Breast epithelium (tissue), 4 donors: Measurements from ENCODE around the gene ABHD16B. TPM values are rescaled to one million over a fixed set of nuclear protein-coding genes. Genes with fewer than 3 reads are reported as not detected.

Experiments used
- DNase-seq, 2 donors: peaks; one replicate each; pipeline ENCODE4 v3.0.0-alpha.2; 2019; ENCODE audit warnings: low spot score in 2 of 2
- H3K27ac ChIP-seq, 2 donors: fragments of 200-600 bp; sonication (generic) in 1 of 2; one replicate each; pipeline ENCODE4 v1.5.1; 2016 to 2019; ENCODE audit warnings: mild to moderate bottlenecking in 1 of 2
- H3K27me3 ChIP-seq, 2 donors: fragments of 200-600 bp; sonication (generic) in 1 of 2; one replicate each; pipeline versions ENCODE4 v1.5.1 to v1.6.0; 2017 to 2019; ENCODE audit warnings: control low read depth in 1 of 2, mild to moderate bottlenecking in 1 of 2
- H3K36me3 ChIP-seq: fragments of 200-600 bp; one replicate; pipeline ENCODE4 v1.5.1; 2019
- H3K4me1 ChIP-seq, 2 donors: fragments of 200-600 bp; sonication (generic); one replicate each; pipeline ENCODE4 v1.5.1; 2016 to 2019; ENCODE audit warnings: control low read depth in 1 of 2
- H3K4me3 ChIP-seq, 3 donors: fragments of 200-600 bp; sonication (generic); 1 replicate in 2 of 3; 2 replicates in 1 of 3; pipeline ENCODE4 v1.5.1; 2016 to 2019; ENCODE audit warnings: mild to moderate bottlenecking in 3 of 3, moderate library complexity in 2 of 3
- H3K9me3 ChIP-seq, 2 donors: fragments of 200-600 bp; sonication (generic) in 1 of 2; one replicate each; pipeline ENCODE4 v1.5.1; 2016 to 2019; ENCODE audit warnings: control low read depth in 1 of 2
- CTCF ChIP-seq, 3 donors: fragments of 450-650 bp; IDR thresholded peaks; one replicate each; pipeline ENCODE4 v1.5.1; 2016 to 2017; ENCODE audit warnings: antibody characterized with exemption in 3 of 3, mild to moderate bottlenecking in 3 of 3, moderate library complexity in 3 of 3
- POLR2A ChIP-seq: fragments of 450-650 bp; IDR thresholded peaks from one replicate; pipeline ENCODE4 v1.6.1; 2016; ENCODE audit warnings: antibody characterized with exemption, mild to moderate bottlenecking, moderate library complexity
- POLR2AphosphoS5 ChIP-seq, 3 donors: sonication (generic); formaldehyde crosslinking; IDR thresholded peaks; one replicate each; pipeline ENCODE4 v1.6.1; 2017; ENCODE audit warnings: antibody characterized with exemption in 3 of 3
- intact Hi-C: fragments of 100-400 bp; cut with DNase I; formaldehyde crosslinking; loops from one replicate; pipeline ENCODE4 v1.15.1; 2023; ENCODE audit warnings: low total_unique reads
- total RNA-seq, 3 donors: library from RNA; depleted of rRNA; stranded (reverse); fragments of >200 nt; gene quantifications; one replicate each; pipeline ENCODE4 v1.1.0, GENCODE V29; 2016

Gene ABHD16B
- total RNA-seq, 3 donors from 2014 or later = not detected

GRCh38 chr20:63858393-63859165 lies 2.7 kb upstream of the ABHD16B start:
- no peak for TF ChIP-seq POLR2AphosphoS5 (IDR thresholded peaks at IDR 0.05)
- TF ChIP-seq CTCF (IDR thresholded peaks at IDR 0.05) = no peak
- no peak for TF ChIP-seq POLR2A
- Histone ChIP-seq H3K4me3 (peak overlapping the region in 1 of 3 donors; percentile 15), H3K36me3 (no peaks in the 10 kb centered on the region), H3K27ac (peak overlapping the region; percentile 40 to 79), H3K9me3 (no peaks in the 10 kb centered on the region), H3K27me3 (no peaks in the 10 kb centered on the region), H3K4me1 (peaks cover 23 to 35% of the 10 kb centered on the region in 2 donors)
- intact Hi-C loops = no loop called here
- no peak for DNase-seq

- no peaks in the 10 kb centered on the region for H3K36me3 ChIP-seq
- DNase-seq = no peak
- H3K27ac ChIP-seq = peak overlapping the region; percentile 40 to 79
- no peak overlapping the region for H3K4me3 ChIP-seq
- H3K27me3 ChIP-seq = no peaks in the 10 kb centered on the region
- peaks cover 18 to 35% of the 10 kb centered on the region in 2 donors for H3K4me1 ChIP-seq
- TF ChIP-seq POLR2AphosphoS5 (IDR thresholded peaks at IDR 0.05) (no peak), CTCF (IDR thresholded peaks at IDR 0.05) (no peak), POLR2A (no peak)
- intact Hi-C loops = no loop called here
- H3K9me3 ChIP-seq = no peaks in the 10 kb centered on the region
Observed at GRCh38 chr20:63859166-63859699, 2.1 kb upstream of the ABHD16B start.

GRCh38 chr20:63860325-63861051 lies 810 bp upstream of the ABHD16B start:
- TF ChIP-seq POLR2A (no peak), POLR2AphosphoS5 (IDR thresholded peaks at IDR 0.05) (no peak), CTCF (IDR thresholded peaks at IDR 0.05) (no peak)
- no peaks in the 10 kb centered on the region for H3K27me3 ChIP-seq
- intact Hi-C loops = no loop called here
- DNase-seq = no peak
- no peak overlapping the region for H3K4me3 ChIP-seq
- H3K27ac ChIP-seq = peak overlapping the region; percentile 15 to 79
- H3K9me3 ChIP-seq = no peaks in the 10 kb centered on the region
- no peaks in the 10 kb centered on the region for H3K36me3 ChIP-seq
- H3K4me1 ChIP-seq = peaks cover 8 to 26% of the 10 kb centered on the region in 2 donors

GRCh38 chr20:63861981-63862901 lies 943 bp downstream of the ABHD16B start:
- Histone ChIP-seq H3K4me3 (no peak overlapping the region), H3K36me3 (no peaks in the 10 kb centered on the region), H3K27me3 (no peaks in the 10 kb centered on the region), H3K27ac (peak overlapping the region; percentile 95 to 97), H3K4me1 (peaks cover 5 to 23% of the 10 kb centered on the region in 2 donors), H3K9me3 (no peaks in the 10 kb centered on the region)
- no peak for DNase-seq
- intact Hi-C loops = no loop called here
- no peak for TF ChIP-seq CTCF (IDR thresholded peaks at IDR 0.05)
- no peak for TF ChIP-seq POLR2A
